ENCODE data around the gene DRP2.

DNA sequence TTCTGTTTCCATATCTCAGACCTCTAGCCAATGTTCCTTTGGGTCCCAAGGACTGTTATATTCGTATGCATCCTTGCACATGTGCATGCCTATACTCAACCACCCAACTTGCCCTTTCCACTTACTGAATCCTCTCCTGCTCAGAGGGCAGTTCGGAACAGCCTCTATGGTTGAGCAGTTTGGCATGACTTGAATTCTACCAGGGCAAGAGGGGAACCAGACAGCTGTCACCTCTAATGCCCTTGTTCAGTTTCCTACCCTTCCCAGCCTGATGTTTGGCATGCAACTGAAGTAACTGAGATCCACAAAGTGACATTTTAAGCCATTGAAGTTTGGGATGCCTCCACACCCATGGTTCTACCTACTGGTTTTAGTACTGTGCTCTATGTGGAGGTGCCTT, 17.5 kb downstream of the DRP2 start:
- TF ChIP-seq, protein P1, sequence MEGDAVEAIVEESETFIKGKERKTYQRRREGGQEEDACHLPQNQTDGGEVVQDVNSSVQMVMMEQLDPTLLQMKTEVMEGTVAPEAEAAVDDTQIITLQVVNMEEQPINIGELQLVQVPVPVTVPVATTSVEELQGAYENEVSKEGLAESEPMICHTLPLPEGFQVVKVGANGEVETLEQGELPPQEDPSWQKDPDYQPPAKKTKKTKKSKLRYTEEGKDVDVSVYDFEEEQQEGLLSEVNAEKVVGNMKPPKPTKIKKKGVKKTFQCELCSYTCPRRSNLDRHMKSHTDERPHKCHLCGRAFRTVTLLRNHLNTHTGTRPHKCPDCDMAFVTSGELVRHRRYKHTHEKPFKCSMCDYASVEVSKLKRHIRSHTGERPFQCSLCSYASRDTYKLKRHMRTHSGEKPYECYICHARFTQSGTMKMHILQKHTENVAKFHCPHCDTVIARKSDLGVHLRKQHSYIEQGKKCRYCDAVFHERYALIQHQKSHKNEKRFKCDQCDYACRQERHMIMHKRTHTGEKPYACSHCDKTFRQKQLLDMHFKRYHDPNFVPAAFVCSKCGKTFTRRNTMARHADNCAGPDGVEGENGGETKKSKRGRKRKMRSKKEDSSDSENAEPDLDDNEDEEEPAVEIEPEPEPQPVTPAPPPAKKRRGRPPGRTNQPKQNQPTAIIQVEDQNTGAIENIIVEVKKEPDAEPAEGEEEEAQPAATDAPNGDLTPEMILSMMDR (IDR thresholded peaks at IDR 0.05) = no peak
- no peak for TF ChIP-seq POLR2A (IDR thresholded peaks at IDR 0.05)

All from Peyer's patch (tissue), 4 donors.